Measurements from ENCODE around the gene RNLS.

- TF ChIP-seq MAX (IDR thresholded peaks at IDR 0.05; ENCODE audit: low read depth, low read length) (no peak), POLR2A (IDR thresholded peaks at IDR 0.05; ENCODE audit: extremely low read depth, insufficient read length) (no peak), MYC (IDR thresholded peaks at IDR 0.05; ENCODE audit: low read depth, low read length) (no peak)
- TF ChIP-seq, protein P1, sequence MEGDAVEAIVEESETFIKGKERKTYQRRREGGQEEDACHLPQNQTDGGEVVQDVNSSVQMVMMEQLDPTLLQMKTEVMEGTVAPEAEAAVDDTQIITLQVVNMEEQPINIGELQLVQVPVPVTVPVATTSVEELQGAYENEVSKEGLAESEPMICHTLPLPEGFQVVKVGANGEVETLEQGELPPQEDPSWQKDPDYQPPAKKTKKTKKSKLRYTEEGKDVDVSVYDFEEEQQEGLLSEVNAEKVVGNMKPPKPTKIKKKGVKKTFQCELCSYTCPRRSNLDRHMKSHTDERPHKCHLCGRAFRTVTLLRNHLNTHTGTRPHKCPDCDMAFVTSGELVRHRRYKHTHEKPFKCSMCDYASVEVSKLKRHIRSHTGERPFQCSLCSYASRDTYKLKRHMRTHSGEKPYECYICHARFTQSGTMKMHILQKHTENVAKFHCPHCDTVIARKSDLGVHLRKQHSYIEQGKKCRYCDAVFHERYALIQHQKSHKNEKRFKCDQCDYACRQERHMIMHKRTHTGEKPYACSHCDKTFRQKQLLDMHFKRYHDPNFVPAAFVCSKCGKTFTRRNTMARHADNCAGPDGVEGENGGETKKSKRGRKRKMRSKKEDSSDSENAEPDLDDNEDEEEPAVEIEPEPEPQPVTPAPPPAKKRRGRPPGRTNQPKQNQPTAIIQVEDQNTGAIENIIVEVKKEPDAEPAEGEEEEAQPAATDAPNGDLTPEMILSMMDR (IDR thresholded peaks at IDR 0.05; ENCODE audit: low read depth, low read length), result no peak
These were observed 268.8 kb downstream of the RNLS start for GRCh38 chr10:88314362-88314761.
